Measurements from ENCODE around the gene TMEM108.

- no peak for TF ChIP-seq POLR2AphosphoS5 (IDR thresholded peaks at IDR 0.05)
- no peak for TF ChIP-seq CTCF (IDR thresholded peaks at IDR 0.05)
- TF ChIP-seq POLR2A (IDR thresholded peaks at IDR 0.05), result no peak
- no peak for TF ChIP-seq EP300 (IDR thresholded peaks at IDR 0.05)
Measured at GRCh38 chr3:133439563-133439962, 401.4 kb downstream of the TMEM108 start.
